BJ (cell line): ENCODE data around the gene ESR1. TPM values are rescaled to one million over a fixed set of nuclear protein-coding genes. Genes with fewer than 3 reads are reported as not detected.

ENCODE experiments used
- CTCF ChIA-PET: fragments of 350-600 bp; formaldehyde crosslinking; extraction: SDS; loops from one replicate; lab custom pipeline; 2021; ENCODE audit warnings: antibody characterized with exemption, inconsistent platforms; lab: Yijun Ruan, JAX
- POLR2A ChIA-PET: fragments of 300-600 bp; sonication (Branson Sonifier 250); formaldehyde crosslinking; extraction: SDS; loops from one replicate; lab custom pipeline; 2021; ENCODE audit warnings: antibody characterized with exemption; lab: Charles Lee
- DNase-seq: peaks from one replicate; pipeline ENCODE4 v3.0.0-alpha.2; 2011; ENCODE audit warnings: low read depth
- H3K27me3 ChIP-seq: 2 replicates; pipeline ENCODE4 v1.6.0; 2011; ENCODE audit warnings: low read length; ENCODE audit not compliant: control insufficient read depth, insufficient read depth
- H3K36me3 ChIP-seq: 2 replicates; pipeline ENCODE4 v1.5.1; 2011; ENCODE audit warnings: low read length; ENCODE audit not compliant: control insufficient read depth, insufficient read depth
- H3K4me3 ChIP-seq: 2 replicates; pipeline ENCODE4 v1.5.1; 2011; ENCODE audit warnings: low read depth, mild to moderate bottlenecking, control low read depth, low read length
- CTCF ChIP-seq: IDR thresholded peaks from 2 replicates; pipeline ENCODE4 v1.5.1; 2011; ENCODE audit warnings: low read depth, mild to moderate bottlenecking, control low read depth, inconsistent platforms, low read length, moderate library complexity; ENCODE audit not compliant: insufficient read depth
- polyA plus RNA-seq: library from polyadenylated mRNA; depleted of rRNA; stranded (reverse); fragments of >200 nt; gene quantifications from 2 replicates; pipeline ENCODE4 v1.2.3, GENCODE V29; 2011

The ESR1 gene
- polyA plus RNA-seq, 1 experiment, result not detected

- peak; percentile 16 for DNase-seq
- H3K4me3 ChIP-seq, result no peak overlapping the region
- peaks cover 6% of the 10 kb centered on the region for H3K36me3 ChIP-seq
- no peak for TF ChIP-seq CTCF
- no peaks in the 10 kb centered on the region for H3K27me3 ChIP-seq
- ChIA-PET CTCF (no interaction called here), POLR2A (no interaction called here)
Measured at GRCh38 chr6:152151920-152152319, 344.4 kb downstream of the ESR1 start.

GRCh38 chr6:152154559-152155356 lies 347.3 kb downstream of the ESR1 start:
- Histone ChIP-seq H3K36me3 (peaks cover 4% of the 10 kb centered on the region), H3K4me3 (no peak overlapping the region), H3K27me3 (no peaks in the 10 kb centered on the region)
- TF ChIP-seq CTCF, result no peak
- no peak for DNase-seq
- ChIA-PET CTCF (interaction anchor here (1.1 kb wide), 1 partner anchor 29 kb away, joined by 3 read pairs; no protein-coding TSS in a partner anchor), POLR2A (no interaction called here)

GRCh38 chr6:152155792-152156191 lies 348.3 kb downstream of the ESR1 start:
- H3K4me3 ChIP-seq, result no peak overlapping the region
- ChIA-PET POLR2A (no interaction called here), CTCF (no interaction called here)
- H3K36me3 ChIP-seq, result peaks cover 3% of the 10 kb centered on the region
- no peak for TF ChIP-seq CTCF
- no peak for DNase-seq
- no peaks in the 10 kb centered on the region for H3K27me3 ChIP-seq

- DNase-seq, result no peak
- peaks cover 2% of the 10 kb centered on the region; the same call in 1 of the 2 replicates for H3K36me3 ChIP-seq
- POLR2A ChIA-PET, result no interaction called here
- H3K4me3 ChIP-seq, result no peak overlapping the region
- CTCF ChIA-PET, result interaction anchor here (0.6 kb wide), 1 partner anchor 11 kb away, joined by 3 read pairs; no protein-coding TSS in a partner anchor
- H3K27me3 ChIP-seq, result no peaks in the 10 kb centered on the region
- no peak for TF ChIP-seq CTCF
Measured at GRCh38 chr6:152160346-152160745, 352.9 kb downstream of the ESR1 start.

GRCh38 chr6:152161501-152161900 lies 354.0 kb downstream of the ESR1 start:
- TF ChIP-seq CTCF, result no peak
- POLR2A ChIA-PET, result no interaction called here
- DNase-seq, result no peak
- CTCF ChIA-PET, result interaction anchor here (0.7 to 1.5 kb wide), 2 partner anchors 23 to 25 kb away, joined by 3 to 4 read pairs; no protein-coding TSS in a partner anchor
- Histone ChIP-seq H3K27me3 (no peaks in the 10 kb centered on the region), H3K36me3 (peaks cover 2% of the 10 kb centered on the region; the same call in 1 of the 2 replicates), H3K4me3 (no peak overlapping the region)
